Mucosa of stomach (tissue), 1 donor: ENCODE results near the gene TPPP2.

Experiments used
- H3K27me3 ChIP-seq: one replicate; pipeline ENCODE4 v1.7.0; 2013; ENCODE audit warnings: mild to moderate bottlenecking, low read length; ENCODE audit not compliant: control insufficient read depth, insufficient read depth
- H3K36me3 ChIP-seq: one replicate; pipeline ENCODE4 v1.7.0; 2013; ENCODE audit warnings: low read length; ENCODE audit not compliant: control insufficient read depth, insufficient read depth
- H3K4me1 ChIP-seq: one replicate; pipeline ENCODE4 v1.7.0; 2013; ENCODE audit warnings: mild to moderate bottlenecking, low read length; ENCODE audit not compliant: control insufficient read depth, insufficient read depth
- H3K4me3 ChIP-seq: one replicate; pipeline ENCODE4 v1.7.0; 2013; ENCODE audit warnings: low read length
- H3K9ac ChIP-seq: one replicate; pipeline ENCODE4 v1.7.0; 2013; ENCODE audit warnings: mild to moderate bottlenecking, low read length, moderate library complexity
- H3K9me3 ChIP-seq: one replicate; pipeline ENCODE4 v1.7.0; 2013; ENCODE audit warnings: mild to moderate bottlenecking, low read length, moderate library complexity; ENCODE audit not compliant: control insufficient read depth
- donor health status: Pancreatic carcinoma.

The TPPP2 gene

GRCh38 chr14:21056520-21057163 is 26.6 kb downstream of the TPPP2 start:
- H3K27me3 ChIP-seq: no peaks in the 10 kb centered on the region
- H3K9me3 ChIP-seq: no peaks in the 10 kb centered on the region
- H3K9ac ChIP-seq: no peak overlapping the region
- H3K4me3 ChIP-seq: no peak overlapping the region
- no peaks in the 10 kb centered on the region for H3K36me3 ChIP-seq
- H3K4me1 ChIP-seq: peaks cover 38% of the 10 kb centered on the region

- Histone ChIP-seq H3K36me3 (no peaks in the 10 kb centered on the region), H3K27me3 (no peaks in the 10 kb centered on the region), H3K9ac (no peak within 1 kb of the TSS), H3K4me1 (peaks cover 38% of the 10 kb centered on the region), H3K4me3 (no peak within 1 kb of the TSS), H3K9me3 (no peaks in the 10 kb centered on the region)
These were observed 28.0 kb downstream of the TPPP2 start, which contains the start of gene RNASE8 for GRCh38 chr14:21057803-21058675. Gene RNASE8 (plus strand): TSS chr14:21057822. CDS start chr14:21057893, 71 bp downstream.

GRCh38 chr14:21058903-21059302 is 28.9 kb downstream of the TPPP2 start:
- no peak overlapping the region for H3K9ac ChIP-seq
- peaks cover 33% of the 10 kb centered on the region for H3K4me1 ChIP-seq
- H3K9me3 ChIP-seq: no peaks in the 10 kb centered on the region
- H3K4me3 ChIP-seq: no peak overlapping the region
- H3K36me3 ChIP-seq: no peaks in the 10 kb centered on the region
- H3K27me3 ChIP-seq: no peaks in the 10 kb centered on the region

GRCh38 chr14:21059842-21060613 is 30.0 kb downstream of the TPPP2 start:
- no peaks in the 10 kb centered on the region for H3K9me3 ChIP-seq
- no peaks in the 10 kb centered on the region for H3K36me3 ChIP-seq
- no peak overlapping the region for H3K9ac ChIP-seq
- H3K27me3 ChIP-seq: no peaks in the 10 kb centered on the region
- H3K4me3 ChIP-seq: no peak overlapping the region
- peaks cover 24% of the 10 kb centered on the region for H3K4me1 ChIP-seq

GRCh38 chr14:21060614-21061346 is 30.8 kb downstream of the TPPP2 start:
- Histone ChIP-seq H3K27me3 (no peaks in the 10 kb centered on the region), H3K4me1 (peaks cover 18% of the 10 kb centered on the region), H3K4me3 (no peak overlapping the region), H3K9ac (no peak overlapping the region), H3K36me3 (no peaks in the 10 kb centered on the region), H3K9me3 (no peaks in the 10 kb centered on the region)

GRCh38 chr14:21061347-21061668 is 31.3 kb downstream of the TPPP2 start:
- H3K9me3 ChIP-seq: no peaks in the 10 kb centered on the region
- peaks cover 16% of the 10 kb centered on the region for H3K4me1 ChIP-seq
- no peak overlapping the region for H3K9ac ChIP-seq
- no peaks in the 10 kb centered on the region for H3K27me3 ChIP-seq
- no peak overlapping the region for H3K4me3 ChIP-seq
- H3K36me3 ChIP-seq: no peaks in the 10 kb centered on the region

GRCh38 chr14:21063479-21063878 is 33.5 kb downstream of the TPPP2 start:
- H3K27me3 ChIP-seq: peaks cover 4% of the 10 kb centered on the region
- H3K4me1 ChIP-seq: peaks cover 12% of the 10 kb centered on the region
- no peak overlapping the region for H3K4me3 ChIP-seq
- no peak overlapping the region for H3K9ac ChIP-seq
- H3K36me3 ChIP-seq: no peaks in the 10 kb centered on the region
- no peaks in the 10 kb centered on the region for H3K9me3 ChIP-seq

- Histone ChIP-seq H3K9me3 (no peaks in the 10 kb centered on the region), H3K27me3 (peaks cover 17% of the 10 kb centered on the region), H3K4me3 (no peak overlapping the region), H3K4me1 (peaks cover 22% of the 10 kb centered on the region), H3K36me3 (no peaks in the 10 kb centered on the region), H3K9ac (no peak overlapping the region)
These were observed 37.0 kb downstream of the TPPP2 start for GRCh38 chr14:21066882-21067502.

- H3K36me3 ChIP-seq: no peaks in the 10 kb centered on the region
- H3K9me3 ChIP-seq: no peaks in the 10 kb centered on the region
- H3K27me3 ChIP-seq: peaks cover 17% of the 10 kb centered on the region
- peak overlapping the region; percentile 47 for H3K4me3 ChIP-seq
- peak overlapping the region; percentile 51 for H3K9ac ChIP-seq
- peaks cover 37% of the 10 kb centered on the region for H3K4me1 ChIP-seq
These were observed 38.7 kb downstream of the TPPP2 start for GRCh38 chr14:21068521-21069387.

- Histone ChIP-seq H3K4me3 (peak overlapping the region; percentile 47), H3K9me3 (no peaks in the 10 kb centered on the region), H3K36me3 (peaks cover 7% of the 10 kb centered on the region), H3K4me1 (peaks cover 37% of the 10 kb centered on the region), H3K27me3 (peaks cover 17% of the 10 kb centered on the region), H3K9ac (peak overlapping the region; percentile 51)
These were observed 39.5 kb downstream of the TPPP2 start for GRCh38 chr14:21069388-21070082.
